NCI-H1436 (cell line): ENCODE data around the gene PTGES3.
"Not testable (repeated sequence)": the region's sequence is repeated elsewhere in the genome, so short reads cannot be mapped to it uniquely, and the experiment has no call there.

Experiments used
- DNase-seq: peaks from one replicate; lab custom pipeline; 2025; lab: John Stamatoyannopoulos, UW

PTGES3 gene

DNA sequence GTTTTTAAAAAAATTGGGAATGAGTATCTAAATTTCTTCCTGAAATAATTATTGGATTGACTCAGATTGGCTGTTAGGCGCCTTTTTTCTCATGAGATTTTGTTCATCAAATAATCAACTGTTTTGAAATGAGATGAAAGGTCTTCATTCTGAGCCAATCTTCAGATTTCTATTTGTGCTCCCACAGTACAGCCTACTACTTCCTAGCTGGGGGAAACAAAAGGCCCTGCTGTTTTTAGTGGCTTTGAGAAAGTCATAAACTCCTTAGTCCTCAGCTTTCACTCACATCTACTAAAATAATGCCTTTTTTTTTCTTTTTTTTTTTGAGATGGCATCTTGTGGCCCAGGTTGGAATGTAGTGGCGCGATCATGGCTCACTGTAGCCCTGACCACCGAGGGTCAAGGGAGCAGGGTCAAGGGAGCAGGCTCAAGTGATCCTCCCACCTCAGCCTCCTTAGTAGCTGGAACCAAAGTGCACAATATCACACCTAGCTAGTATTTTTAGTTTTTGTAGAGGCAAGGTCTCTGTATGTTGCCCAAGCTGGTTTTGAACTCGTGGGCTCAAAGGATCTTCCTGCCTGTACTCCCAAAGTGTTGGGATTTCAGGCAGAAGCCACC is 21.8 kb upstream of the PTGES3 start:
- DNase-seq, result no peak

DNA sequence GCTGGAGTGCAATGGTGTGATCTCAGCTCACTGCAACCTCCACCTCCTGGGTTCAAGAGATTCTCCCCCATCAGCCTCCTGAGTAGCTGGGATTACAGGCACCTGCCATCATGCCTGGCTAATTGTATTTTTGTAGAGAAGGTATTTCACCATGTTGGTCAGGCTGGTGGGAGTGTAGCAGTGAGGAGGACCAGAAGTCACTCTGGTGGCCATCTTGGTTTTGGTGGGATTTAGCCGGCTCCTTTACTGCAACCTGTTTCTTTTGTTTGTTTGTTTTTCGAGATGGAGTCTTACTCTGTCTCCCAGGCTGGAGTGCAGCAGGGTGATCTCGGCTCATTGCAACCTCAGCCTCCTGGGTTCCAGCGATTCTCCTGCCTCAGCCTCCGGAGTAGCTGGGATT is 16.4 kb upstream of the PTGES3 start:
- DNase-seq, result not testable (repeated sequence)

DNA sequence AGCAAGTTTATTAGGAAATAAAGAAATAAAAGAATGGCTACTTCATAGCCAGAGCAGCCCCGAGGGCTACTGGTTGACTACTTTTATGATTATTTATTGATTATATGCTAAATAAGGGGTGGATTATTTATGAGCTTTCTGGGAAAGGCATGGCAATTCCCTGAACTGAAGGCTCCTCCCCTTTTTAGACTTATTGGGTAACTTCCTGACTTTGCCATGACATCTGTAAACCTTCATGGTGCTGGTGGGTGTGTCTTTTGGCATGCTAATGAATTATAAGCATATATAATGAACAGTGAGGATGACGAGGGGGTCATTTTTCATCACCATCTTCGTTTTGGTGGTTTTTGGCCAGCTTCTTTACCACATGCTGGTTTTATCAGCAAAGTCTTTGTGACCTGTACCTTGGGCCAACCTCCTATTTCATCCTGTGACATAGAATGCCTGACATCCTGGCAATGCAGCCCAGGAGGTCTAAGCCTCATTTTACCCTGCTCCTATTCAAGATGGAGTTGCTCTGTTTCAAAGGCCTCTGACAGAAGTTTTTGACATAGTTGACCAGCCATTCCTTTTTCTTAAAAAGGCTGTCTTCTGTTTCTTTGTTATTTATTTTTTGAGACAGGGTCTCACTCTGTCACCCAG is 11.1 kb upstream of the PTGES3 start:
- DNase-seq, result no peak

DNA sequence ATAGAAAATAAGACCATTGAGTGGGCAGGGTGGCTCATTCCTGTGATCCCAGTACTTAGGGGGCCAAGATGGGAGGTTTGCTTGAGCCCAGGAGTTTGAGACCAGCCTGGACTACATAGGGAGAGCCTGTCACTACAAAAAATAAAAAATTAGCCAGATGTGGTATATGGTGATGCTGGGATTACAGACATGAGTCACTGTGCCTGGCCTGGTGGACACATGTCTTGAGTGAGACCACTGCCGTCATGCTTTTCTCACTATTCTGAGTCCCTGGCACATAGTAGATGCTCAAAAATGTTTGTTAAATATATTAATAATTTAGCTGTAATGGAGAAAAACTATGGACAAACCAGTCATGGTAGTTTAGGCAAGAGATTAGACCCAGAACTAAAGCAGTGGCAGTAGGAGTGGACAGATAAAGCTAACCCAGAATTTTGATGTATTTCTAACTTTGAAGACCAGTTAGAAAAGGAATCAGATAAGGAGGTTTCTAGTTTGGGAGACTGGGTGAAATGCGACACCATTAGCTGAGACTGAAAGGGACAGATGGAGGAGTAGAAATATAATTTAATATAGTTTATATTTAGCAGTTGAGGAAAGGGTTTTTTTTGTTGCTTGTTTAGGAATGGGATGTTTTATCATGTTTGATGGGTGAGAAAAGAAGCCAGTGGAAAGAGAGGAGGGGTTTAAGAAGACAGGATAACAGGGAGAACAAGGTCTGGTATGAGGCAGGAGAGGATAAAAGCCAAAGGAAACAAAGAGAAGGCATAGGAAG is 7.4 kb upstream of the PTGES3 start:
- no peak for DNase-seq

DNA sequence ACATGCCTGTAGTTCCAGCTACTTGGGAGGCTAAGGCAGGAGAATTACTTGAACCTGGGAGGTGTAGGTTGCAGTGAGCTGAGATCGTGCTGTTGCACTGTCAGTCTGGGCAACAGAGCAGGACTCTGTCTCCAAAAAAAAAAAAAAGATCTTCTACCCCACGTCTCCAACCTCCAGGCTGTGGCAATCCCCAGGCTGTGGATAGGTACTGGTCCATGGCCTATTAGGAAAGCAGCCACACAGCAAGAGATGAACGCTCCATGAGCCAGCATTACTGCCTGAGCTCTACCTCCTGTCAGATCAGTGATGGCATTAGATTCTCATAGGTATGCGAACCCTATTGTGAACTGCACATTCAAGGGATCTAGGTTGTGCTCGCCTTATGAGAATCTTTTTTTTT is 6.1 kb upstream of the PTGES3 start:
- no peak for DNase-seq

DNA sequence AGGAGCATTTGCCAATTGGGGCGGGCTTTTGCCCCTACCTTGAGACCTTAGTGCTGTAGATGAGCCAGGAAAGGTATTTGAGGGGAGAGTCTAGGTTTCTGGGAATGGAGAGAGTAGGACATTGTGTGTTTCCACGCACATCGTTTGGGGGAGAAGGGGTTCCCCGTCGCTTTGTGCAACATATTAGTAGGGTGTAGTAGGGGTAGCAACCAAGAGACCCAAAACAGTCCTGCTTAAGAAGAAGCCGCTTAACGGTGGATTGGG is 694 bp upstream of the PTGES3 start:
- DNase-seq, result no peak

DNA sequence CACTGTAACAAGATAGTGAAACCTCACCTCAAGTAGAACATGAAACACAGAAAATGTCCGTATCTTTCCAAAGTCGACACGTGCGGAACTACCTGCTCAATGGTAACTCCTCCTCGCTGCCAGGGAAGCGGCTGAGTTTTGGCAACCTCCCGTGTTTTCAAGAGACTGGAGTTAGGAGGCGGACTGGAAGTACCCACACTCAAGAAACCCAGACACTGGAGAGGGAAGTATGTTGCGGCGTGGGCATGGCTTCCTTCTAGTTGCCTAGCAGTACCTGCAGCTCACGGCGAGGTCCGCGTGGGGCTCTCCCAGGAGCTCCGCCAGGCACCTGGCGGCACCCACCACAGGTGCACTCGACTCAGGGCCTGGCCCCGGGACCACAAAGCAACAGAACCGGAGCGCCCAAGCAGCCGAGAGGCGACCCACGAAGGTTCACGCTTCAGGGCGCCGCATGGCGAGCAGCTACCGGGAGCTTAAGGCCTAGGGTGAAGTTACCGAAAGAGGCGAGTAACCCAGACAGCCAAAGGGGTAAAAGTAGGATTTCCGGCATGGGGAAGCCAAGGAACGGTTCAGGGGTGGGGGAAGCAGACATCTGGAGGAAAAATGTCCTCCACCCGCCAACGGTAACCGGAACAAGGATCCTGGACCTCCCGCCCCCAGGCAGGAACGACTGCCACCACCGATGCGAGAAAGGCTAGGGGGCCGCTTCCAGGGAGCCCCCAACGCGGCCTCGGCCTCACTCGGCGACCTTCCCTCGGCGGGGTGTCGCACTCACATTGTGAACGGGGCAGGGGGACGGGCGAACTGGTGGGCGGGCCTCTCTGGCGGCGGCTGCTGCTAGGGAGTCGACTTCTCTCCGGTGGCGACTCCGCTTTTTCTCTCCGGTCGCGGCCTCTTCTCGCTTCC is 608 bp downstream of the PTGES3 start:
- DNase-seq, result peak; percentile 43

DNA sequence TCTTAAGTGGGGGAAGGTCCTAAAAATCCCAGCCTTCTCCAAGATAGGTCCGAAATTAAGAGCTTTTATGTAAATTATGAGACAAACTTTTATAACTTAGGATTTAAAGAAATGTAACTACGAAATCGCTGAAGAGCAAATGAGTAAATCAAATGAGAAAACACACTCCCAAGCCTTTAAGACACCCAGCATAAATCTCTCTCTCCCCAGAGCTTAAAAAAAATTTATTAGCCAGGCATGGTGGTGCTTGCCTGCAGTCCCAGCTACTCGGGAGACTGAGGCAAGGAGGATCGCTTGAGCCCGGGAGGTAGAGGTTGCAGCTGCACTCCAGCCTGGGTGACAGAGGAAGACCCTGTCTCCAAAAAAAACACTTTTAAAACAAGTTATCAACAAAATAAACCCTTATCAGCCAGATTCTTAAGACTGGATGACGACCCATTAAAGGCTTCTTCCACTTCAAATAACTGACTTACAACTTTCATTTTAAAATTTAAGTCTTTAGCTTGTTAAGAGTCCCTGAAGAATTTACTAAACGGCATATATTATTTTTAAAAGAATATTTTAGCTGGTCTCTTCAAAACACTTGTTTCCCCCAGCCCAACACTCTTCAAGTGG is 3.2 kb downstream of the PTGES3 start:
- no peak for DNase-seq

DNA sequence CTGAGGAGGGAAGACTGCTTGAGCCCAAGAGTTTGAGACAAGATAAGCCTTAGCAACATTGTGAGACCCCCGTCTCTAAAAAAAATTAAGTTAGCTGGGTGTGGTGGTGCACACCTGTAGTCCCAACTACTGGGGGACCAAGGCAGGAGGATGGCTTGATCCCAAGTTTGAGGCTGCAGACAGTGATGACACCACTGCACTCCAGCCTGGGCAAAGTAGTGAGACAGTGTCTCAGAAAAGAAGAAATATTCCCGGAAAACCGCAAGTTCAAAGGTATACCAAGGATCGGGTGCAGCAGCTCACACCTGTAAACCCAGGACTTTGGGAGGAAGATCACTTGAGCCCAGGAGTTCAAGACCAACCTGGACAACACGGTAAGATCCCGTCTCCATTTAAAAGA is 5.8 kb downstream of the PTGES3 start:
- DNase-seq, result no peak

DNA sequence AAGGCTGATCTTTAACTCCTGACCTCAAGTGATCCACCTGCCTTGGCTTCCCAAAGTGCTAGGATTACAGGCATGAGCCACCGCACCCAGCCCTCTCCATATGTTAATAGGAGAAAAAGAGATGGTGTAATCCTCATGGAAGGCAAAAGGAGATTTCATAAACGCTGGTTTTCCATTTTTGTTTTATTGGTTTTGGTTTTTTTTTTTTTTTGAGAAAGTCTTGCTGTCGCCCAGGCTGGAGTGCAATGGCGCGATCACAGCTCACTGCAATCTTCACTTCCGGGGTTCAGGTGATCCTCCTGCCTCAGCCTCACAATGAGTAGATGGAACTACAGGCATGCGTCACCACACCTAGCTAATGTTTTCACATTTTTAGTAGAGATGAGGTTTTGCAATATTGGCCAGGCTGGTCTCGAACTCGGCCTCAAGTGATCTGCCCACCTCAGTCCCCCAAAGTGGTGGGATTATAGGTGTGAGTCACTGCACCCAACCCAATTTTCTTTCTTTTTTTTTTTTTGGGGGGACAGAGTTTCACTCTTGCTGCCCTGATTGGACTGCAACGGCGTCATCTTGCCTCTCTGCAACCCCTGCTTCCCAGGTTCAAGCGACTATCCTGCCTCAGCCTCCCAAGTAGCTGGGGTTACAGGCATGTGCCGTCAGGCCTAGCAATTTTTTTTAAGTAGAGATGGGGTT is 8.1 kb downstream of the PTGES3 start:
- DNase-seq, result no peak

DNA sequence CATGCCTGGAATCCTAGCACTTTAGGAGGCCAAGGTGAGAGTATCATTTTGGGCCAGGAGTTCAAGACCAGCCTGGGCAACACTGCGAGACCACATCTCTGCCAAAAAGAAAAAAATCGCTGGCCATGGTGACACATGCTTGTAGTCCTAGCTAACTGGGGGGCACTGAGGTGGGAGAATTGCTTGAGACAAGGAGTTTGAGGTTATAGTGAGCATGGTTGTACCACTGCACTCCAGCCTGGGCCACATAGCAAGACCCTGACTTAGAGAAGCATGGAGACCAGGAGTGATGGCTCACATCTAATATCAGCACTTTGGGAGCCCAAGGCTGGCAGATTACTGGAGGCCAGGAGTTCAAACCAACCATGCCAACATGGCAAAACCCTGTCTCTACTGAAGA is 9.2 kb downstream of the PTGES3 start:
- DNase-seq, result no peak

DNA sequence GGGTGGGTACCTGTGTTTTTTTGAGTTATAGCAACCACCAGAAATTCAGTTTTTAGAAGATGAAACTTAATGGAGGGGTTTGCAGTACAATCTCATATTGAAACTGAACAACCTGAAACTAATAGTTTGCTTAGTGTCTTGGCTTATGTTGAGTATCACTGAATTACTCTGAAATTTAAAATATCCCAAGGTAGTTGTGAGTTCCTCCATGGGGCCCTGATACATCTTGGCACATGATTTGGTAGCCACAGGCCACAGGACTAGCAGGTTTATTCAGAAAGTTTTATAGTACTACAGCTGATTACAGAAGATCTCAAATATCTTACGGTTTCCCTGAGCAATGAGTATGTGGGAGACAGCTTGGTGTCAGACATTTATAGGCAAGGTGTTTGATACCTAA is 10.4 kb downstream of the PTGES3 start:
- DNase-seq, result no peak

DNA sequence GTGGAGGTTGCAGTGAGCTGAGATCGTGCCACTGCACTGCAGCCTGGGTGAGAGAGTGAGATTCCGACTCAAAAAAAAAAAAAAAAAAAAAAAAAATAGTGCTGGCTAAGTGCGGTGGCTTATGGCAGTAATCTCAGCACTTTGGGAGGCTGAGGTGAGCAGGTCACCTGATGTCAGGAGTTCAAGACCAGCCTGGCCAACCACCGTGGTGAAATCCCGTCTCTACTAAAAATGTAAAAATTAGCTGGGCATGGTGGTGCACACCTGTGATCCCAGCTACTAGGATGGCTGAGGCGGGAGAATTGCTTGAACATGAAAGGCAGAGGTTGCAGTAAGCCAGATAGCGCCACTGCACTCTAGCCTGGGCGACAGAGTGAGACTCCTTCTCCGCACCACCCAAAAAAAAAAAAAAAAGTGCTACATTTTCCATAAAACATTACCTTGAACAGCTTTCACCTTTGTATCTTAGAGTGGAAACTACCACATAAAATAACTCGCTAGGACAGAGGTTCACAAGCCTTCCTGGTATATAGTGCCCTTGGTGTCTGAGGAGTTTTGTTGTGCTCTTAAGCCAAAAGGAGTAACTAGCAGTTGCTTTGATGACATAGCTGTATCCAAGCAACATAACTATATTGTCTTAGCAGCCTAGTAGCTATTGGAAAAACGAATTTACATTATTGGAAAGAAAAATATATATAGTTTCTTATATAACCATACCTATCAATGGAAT is 11.1 kb downstream of the PTGES3 start:
- no peak for DNase-seq

DNA sequence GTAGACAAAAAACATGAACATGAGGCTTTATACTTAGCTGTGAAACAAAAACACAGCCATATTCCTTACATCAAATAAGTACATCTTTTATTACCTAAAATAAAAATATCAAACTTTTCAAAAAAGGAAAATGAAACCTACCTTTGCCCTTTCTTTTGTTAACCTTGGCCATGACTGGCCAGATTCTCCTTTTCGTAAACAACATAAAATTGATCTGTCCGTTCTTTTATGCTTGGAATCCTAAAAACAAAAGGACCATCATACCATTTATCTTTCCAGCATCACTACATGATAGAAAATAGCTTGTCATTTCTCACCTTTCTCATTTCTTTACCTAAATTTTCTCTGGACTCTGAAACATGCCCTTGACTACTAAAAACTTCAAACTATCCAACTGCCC is 16.5 kb downstream of the PTGES3 start:
- no peak for DNase-seq

DNA sequence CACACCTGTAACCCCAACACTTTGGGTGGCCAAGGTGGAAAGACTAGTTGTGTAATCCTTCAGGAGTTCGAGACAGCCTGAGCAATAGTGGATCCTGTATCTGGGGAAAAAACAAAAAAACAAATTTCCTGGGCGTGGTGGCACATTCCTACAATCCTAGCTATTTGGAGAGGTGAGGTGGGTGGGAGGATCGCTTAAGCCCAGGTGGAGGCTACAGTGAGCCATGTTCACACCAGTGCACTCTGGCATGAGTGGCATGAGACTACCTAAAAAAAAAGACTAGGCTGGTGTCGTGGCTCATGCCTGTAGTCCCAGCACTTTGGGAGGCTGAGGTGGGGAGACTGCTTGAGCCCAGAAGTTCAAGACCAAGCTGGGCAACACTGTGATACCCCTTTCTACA is 17.2 kb downstream of the PTGES3 start:
- no peak for DNase-seq

DNA sequence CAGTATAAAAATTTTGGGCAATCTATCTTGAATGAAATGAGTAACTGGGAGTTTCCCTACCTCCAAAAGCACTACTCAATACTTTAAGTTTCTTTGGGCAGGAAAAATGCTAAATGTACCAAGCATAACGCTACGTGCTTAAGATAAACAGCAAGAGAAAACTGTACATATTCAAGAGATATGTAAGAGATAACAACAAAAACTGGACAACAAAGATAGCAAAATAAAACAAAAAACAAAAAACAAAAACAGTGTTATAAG is 20.0 kb downstream of the PTGES3 start:
- no peak for DNase-seq

DNA sequence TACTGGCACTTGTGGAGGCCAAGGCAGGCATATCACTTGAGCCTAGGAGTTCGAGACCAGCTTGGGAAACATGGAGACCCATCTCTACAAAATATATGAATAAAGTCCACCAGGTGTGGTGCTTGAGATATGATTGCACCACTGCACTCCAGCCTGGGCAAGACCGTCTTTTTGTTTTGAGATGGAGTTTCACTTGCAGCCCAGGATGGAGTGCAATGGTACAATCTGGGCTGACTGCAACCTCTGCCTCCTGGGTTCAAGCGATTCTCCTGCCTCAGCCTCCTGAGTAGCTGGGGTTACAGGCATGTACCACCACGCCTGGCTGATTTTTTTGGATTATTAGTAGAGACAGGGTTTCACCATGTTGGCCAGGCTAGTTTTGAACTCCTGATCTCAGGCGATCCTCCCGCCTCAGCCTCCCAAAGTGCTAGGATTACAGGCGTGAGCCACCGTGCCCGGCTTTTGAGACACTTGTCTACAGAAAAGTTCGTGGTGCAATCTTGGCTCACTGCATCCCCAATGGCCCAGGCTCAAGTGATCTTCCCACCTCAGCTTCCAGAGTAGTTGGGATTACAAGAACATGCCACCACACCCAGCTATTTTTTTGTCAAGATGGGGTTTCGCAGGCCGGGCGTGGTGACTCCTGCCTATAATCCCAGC is 26.0 kb downstream of the PTGES3 start:
- DNase-seq, result no peak

DNA sequence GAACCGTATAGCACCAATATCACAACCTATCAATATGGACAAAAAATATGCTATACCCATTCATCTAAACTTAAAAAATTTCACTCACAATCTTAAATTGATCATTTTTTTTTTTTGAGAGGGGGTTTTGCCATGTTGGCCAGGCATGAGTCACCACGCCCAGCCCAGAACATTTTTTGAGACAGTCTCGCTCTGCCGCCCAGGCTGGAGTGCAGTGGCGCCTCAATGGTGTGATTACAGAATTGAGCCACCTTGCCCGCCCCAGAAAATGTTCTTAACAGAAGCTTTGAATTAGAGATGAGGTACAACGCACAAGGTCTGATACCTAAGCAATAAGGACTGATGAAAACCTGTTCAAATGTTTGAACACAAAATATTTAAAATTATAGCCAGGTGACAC is 26.5 kb downstream of the PTGES3 start:
- no peak for DNase-seq

DNA sequence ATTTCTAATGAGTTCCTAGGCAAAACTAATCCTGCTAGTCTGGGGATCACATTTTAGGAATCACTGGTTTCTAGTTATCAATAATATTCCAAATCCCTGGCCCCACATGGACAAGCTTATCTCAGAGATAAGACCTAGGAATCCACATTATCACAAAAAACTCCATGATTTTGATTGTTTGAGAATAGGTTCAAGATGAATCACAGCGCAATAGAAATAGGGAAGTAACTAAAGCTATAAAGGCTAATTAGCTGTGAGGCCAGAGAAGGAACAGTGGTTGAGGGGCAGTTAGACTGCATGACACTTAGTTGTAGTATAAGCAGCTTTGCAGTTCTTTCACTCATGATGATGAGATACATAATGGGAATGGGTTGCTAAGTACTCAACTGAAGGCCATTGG is 29.2 kb downstream of the PTGES3 start:
- no peak for DNase-seq
